ENCODE results near the gene CPNE7.

Gene CPNE7

DNA sequence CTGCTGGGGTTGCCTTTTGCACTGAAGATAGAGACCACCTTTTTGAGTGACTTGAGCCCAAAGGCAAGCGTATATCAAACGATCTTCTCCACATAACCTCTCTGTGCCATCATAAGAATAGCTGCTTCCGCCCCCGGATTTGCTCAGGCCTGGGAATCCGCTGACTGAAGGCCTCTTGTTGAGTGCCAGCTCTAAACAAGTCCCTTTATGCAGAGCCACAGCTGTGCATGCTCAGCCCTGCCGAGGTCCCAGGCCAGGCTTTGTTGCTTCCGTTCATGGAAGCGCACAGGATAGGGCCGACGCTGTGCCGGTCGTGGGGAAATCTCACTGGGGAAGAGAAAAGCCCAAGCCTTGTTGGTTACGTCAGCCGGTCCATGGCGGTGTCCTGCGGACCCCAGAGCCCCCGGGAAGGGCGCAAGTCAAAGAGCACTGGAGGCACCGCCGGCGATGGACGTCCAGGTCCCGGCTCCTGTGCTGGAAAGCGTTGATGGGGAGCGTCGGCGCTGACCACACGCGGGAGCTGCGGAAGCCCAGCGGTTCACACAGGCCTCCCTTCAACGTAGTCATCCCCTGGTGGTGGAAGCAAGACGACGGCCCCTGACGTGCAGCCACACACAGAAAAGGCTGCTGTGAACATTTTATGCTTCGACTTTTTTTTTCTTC is 38.5 kb upstream of the CPNE7 start:
- no peak overlapping the region for H3K4me3 ChIP-seq (ENCODE audit: low read length)
- no peak for TF ChIP-seq CTCF (conservative IDR thresholded peaks at IDR 0.05; ENCODE audit: low read length)
- peak; percentile 3 for DNase-seq (ENCODE audit: low read depth)

- no peak for DNase-seq (ENCODE audit: low read depth)
- no peak overlapping the region for H3K4me3 ChIP-seq (ENCODE audit: low read length)
- TF ChIP-seq CTCF (conservative IDR thresholded peaks at IDR 0.05; ENCODE audit: low read length) = no peak
Measured at GRCh38 chr16:89537549-89537925, 38.0 kb upstream of the CPNE7 start.

- no peak for TF ChIP-seq CTCF (conservative IDR thresholded peaks at IDR 0.05; ENCODE audit: low read length)
- no peak for DNase-seq (ENCODE audit: low read depth)
- H3K4me3 ChIP-seq (ENCODE audit: low read length) = no peak overlapping the region
Measured at GRCh38 chr16:89538286-89538685, 37.3 kb upstream of the CPNE7 start.

DNA sequence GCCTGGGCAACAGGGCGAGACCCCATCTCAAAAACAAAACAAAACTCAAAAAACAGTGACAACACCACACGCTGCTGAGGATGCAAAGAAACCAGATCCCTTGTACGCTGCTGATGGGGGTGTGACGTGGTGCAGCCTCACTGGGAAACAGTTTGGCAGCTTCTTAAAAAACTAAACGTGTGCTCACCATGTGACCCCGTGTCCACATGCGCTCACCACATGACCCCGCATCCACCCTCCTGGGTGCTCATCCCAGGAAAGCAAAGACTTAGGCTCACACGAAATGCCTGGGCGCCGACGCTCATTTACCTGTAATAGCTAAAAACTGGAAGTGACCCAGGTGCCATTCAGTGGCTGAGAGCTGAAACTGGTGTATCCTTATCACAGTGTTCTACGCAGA is 35.0 kb upstream of the CPNE7 start:
- no peak for TF ChIP-seq CTCF (conservative IDR thresholded peaks at IDR 0.05; ENCODE audit: low read length)
- DNase-seq (ENCODE audit: low read depth) = no peak
- no peak overlapping the region for H3K4me3 ChIP-seq (ENCODE audit: low read length)

- no peak for DNase-seq (ENCODE audit: low read depth)
- H3K4me3 ChIP-seq (ENCODE audit: low read length) = no peak overlapping the region
- no peak for TF ChIP-seq CTCF (conservative IDR thresholded peaks at IDR 0.05; ENCODE audit: low read length)
Measured at GRCh38 chr16:89541792-89542191, 33.8 kb upstream of the CPNE7 start.

- no peak for DNase-seq (ENCODE audit: low read depth)
- TF ChIP-seq CTCF (conservative IDR thresholded peaks at IDR 0.05; ENCODE audit: low read length) = no peak
- H3K4me3 ChIP-seq (ENCODE audit: low read length) = no peak overlapping the region
Measured at GRCh38 chr16:89544113-89544512, 31.4 kb upstream of the CPNE7 start.

GRCh38 chr16:89544713-89545043 is 30.9 kb upstream of the CPNE7 start:
- H3K4me3 ChIP-seq (ENCODE audit: low read length) = no peak overlapping the region
- DNase-seq (ENCODE audit: low read depth) = no peak
- TF ChIP-seq CTCF (conservative IDR thresholded peaks at IDR 0.05; ENCODE audit: low read length) = no peak
